ENCODE data around the gene P3H3. TPM values are rescaled to one million over a fixed set of nuclear protein-coding genes. Genes with fewer than 3 reads are reported as not detected.

The P3H3 gene
- total and polyA plus RNA-seq, 2 of the 4 experiments (the other 2 are of a cell fraction) = 27.8 to 83.9 TPM

- no peak overlapping the region for H3K9ac ChIP-seq (ENCODE audit: low read depth, low read length)
- H3K4me1 ChIP-seq (ENCODE audit: control insufficient read depth, insufficient read depth, low read length) = peaks cover 6% of the 10 kb centered on the region
- no peak overlapping the region for H3K4me3 ChIP-seq (ENCODE audit: insufficient read depth, low read depth, low read length)
- no peak overlapping the region for H3K4ac ChIP-seq (ENCODE audit: low read depth, low read length)
- in situ Hi-C loops (cut with MboI; ENCODE audit: low sequenced_read_pairs) = no loop called here
- no peak overlapping the region for H3K18ac ChIP-seq (ENCODE audit: low read depth, low read length)
- H4K91ac ChIP-seq (ENCODE audit: insufficient read depth, low read depth, low read length) = no peak overlapping the region
- H3K9me3 ChIP-seq (ENCODE audit: control insufficient read depth, insufficient read depth, low read length) = no peaks in the 10 kb centered on the region
- ATAC-seq (ENCODE audit: low read depth) (no peak), DNase-seq (no peak)
- no peak overlapping the region for H2AK9ac ChIP-seq (replicated peaks; ENCODE audit: low read depth, low read length, poor library complexity)
- peaks cover 0 to 3% of the 10 kb centered on the region in 2 experiments; a peak in 1 of 4 replicates for H3K79me1 ChIP-seq (ENCODE audit: low read depth in 1 of 2, low read length in 2 of 2)
- no CpG with 5 or more reads among the region's 5 CpGs for WGBS, 2 experiments (ENCODE audit: extremely low coverage in 2 of 2, insufficient read length in 1 of 2)
- no peaks in the 10 kb centered on the region for H3K27me3 ChIP-seq (ENCODE audit: control insufficient read depth, insufficient read depth, low read length)
- no peak overlapping the region for H2BK120ac ChIP-seq (ENCODE audit: low read depth, low read length)
- H4K8ac ChIP-seq (ENCODE audit: low read depth in 2 of 2, low read length in 2 of 2) = no peak overlapping the region
- BruUV-seq (replicated peaks) = no TSS peak
- no peak overlapping the region for H2BK5ac ChIP-seq (ENCODE audit: low read depth, low read length, poor library complexity, severe bottlenecking)
- no peak overlapping the region for H3K23ac ChIP-seq (ENCODE audit: low read depth, low read length)
- H2BK15ac ChIP-seq (ENCODE audit: low read depth, low read length) = no peak overlapping the region
- H3K27ac ChIP-seq (ENCODE audit: insufficient read depth, low read length) = no peak overlapping the region
- H2AFZ ChIP-seq (replicated peaks; ENCODE audit: low read length, poor library complexity) = no peak overlapping the region
- ChIA-PET POLR2A (ENCODE audit: unreplicated experiment) (no interaction called here), CTCF (interaction anchor here (0.5 to 0.9 kb wide), 3 partner anchors 8 to 51 kb away, joined by 3 read pairs; no protein-coding TSS in a partner anchor)
- H3K36me3 ChIP-seq (ENCODE audit: control insufficient read depth, insufficient read depth, low read length) = no peaks in the 10 kb centered on the region
- no peak overlapping the region for H2BK20ac ChIP-seq (ENCODE audit: low read depth, low read length)
- dilution Hi-C loops (cut with HindIII; ENCODE audit: low sequenced_read_pairs, unreplicated experiment) = no loop called here
- intact Hi-C loops (cut with micrococcal nuclease) = no loop called here
- no peaks in the 10 kb centered on the region for H4K20me1 ChIP-seq (ENCODE audit: insufficient read depth, low read length)
- TF ChIP-seq MXI1 (IDR thresholded peaks at IDR 0.05; ENCODE audit: borderline replicate concordance, low read depth, low read length) (no peak), SMC3 (IDR thresholded peaks at IDR 0.05; ENCODE audit: low read depth, low read length) (no peak), CTCF (conservative IDR thresholded peaks at IDR 0.05; ENCODE audit: low read depth, low read length) (no peak), MAFK (IDR thresholded peaks at IDR 0.05; ENCODE audit: low read depth, low read length) (no peak), MAZ (IDR thresholded peaks at IDR 0.05; ENCODE audit: borderline replicate concordance, low read depth, low read length) (no peak), RCOR1 (IDR thresholded peaks at IDR 0.05; ENCODE audit: insufficient replicate concordance, low read length) (no peak), CEBPB (IDR thresholded peaks at IDR 0.05; ENCODE audit: low read depth, low read length) (no peak), USF2 (IDR thresholded peaks at IDR 0.05; ENCODE audit: low read depth, low read length) (no peak), NFE2L2 (IDR thresholded peaks at IDR 0.05; ENCODE audit: low read depth, low read length) (no peak), RAD21 (IDR thresholded peaks at IDR 0.05; ENCODE audit: low read length) (no peak), CHD1 (IDR thresholded peaks at IDR 0.05; ENCODE audit: low read depth, low read length) (no peak)
- H3K14ac ChIP-seq (replicated peaks; ENCODE audit: low read depth, low read length) = no peak overlapping the region
- H2AK5ac ChIP-seq (ENCODE audit: low read depth, low read length) = no peak overlapping the region
- no peak overlapping the region for H4K5ac ChIP-seq (ENCODE audit: low read depth, low read length)
- H3K56ac ChIP-seq (ENCODE audit: extremely low read depth, insufficient read depth, low read length) = no peak overlapping the region
- H3K9me1 ChIP-seq (ENCODE audit: insufficient read depth, low read length) = peaks cover 8% of the 10 kb centered on the region; the same call in 1 of the 2 replicates
- no peak overlapping the region for H3K4me2 ChIP-seq (ENCODE audit: low read depth, low read length)
Measured at GRCh38 chr12:6784761-6785160, 43.4 kb upstream of the P3H3 start.
